HG03039 (cell line): Measurements from ENCODE around the gene FEZF1.

Experiments used
- ATAC-seq: cut with Tn5 transposase; IDR thresholded peaks from one replicate; pipeline ENCODE4 v1.9.1; 2021; ENCODE audit warnings: mild to moderate bottlenecking, moderate library complexity; ENCODE audit not compliant: unreplicated experiment

Gene FEZF1

DNA sequence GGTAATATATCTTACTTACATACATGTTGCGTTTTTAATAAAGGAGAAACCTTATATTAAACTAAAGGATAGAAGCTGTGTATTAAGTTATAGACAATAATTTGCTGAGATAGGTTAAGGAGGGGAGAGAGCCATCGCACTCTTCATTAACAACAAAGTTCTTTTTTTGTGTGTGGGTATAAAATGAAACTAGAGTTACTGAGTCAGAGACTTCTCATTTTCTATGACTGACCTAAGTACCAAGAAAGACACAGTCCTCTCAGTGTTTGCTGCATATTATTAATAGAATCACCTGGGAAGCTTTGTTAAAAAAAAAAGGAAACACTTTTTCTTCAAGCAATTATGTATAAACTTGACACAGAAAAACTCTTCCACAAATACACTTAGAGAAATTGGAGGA is 31.4 kb downstream of the FEZF1 start:
- no peak for ATAC-seq

DNA sequence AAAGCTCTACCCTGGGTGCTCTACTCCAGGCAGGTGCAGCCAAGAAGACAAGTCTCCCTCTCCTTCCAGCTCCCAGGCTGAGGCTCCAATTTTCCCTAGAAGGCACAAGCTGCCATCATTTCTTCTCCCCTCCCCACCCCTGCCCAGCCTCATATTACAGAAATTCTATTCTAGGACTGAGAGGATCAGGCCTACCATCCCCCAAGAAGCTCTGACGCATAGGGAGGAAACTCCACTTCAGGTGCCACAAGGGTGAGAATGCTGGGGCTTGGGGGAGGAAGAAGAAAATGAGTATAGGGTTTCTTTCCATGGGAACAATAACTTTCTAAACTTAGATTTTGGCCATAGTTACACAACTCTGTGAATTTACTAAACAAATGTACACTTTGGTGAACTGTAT is 35.3 kb downstream of the FEZF1 start:
- no peak for ATAC-seq

DNA sequence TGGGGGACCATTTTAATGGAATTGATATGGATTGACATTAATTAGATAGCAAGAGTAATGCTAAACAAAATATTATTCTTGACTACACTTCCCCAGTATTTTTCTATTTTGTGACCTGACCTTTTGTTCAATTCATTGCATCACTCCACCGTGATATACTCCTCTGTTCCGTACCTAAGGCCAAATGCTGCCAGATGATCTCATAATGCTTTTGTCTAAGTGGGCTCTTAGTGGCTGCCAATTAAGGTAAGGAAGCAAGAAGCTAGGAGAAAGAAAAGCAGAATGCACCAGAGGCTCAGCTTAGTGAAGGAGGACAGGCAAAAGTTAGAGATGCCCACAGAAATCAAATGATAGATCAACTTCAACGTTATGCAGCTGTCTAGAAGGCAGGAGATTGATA is 36.4 kb downstream of the FEZF1 start:
- no peak for ATAC-seq

DNA sequence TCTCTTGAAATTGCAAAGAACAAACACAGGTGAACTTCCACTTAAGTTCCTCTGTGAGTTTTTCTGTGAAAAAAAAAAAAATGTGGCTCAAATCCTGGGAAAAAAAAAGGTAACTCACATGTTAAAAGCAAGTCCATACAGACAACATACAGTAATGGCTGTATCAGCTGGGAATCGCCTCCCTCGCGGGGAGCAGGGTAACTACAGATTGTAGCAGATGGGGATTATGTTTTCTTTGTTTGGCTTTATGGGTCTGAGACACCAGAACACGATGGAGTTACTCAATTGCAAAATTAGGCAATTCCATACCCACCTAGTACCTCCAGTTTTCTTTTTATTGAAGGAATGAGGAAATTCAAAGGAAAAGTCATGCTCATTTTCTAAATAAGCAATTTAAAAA is 42.3 kb downstream of the FEZF1 start:
- ATAC-seq: no peak

DNA sequence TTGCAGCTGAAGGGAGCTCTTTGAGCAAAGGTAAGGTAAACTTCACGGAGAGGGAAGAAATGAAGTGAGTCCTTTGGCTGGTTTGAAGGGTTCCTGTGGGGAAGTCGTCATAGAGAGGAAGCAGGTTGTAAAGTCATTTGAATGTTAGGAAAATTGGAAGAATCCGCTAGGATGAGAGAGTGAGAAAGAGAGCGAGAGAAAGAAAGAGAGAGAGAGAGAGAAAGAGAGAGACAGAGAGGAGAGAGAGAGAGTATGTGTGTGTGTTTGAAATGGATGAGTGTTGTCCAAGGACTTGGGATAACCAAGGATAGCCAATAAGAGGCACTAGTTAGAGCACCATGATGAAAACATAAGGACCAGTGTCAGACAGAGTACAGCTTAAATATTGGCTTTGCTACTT is 43.1 kb downstream of the FEZF1 start:
- no peak for ATAC-seq

DNA sequence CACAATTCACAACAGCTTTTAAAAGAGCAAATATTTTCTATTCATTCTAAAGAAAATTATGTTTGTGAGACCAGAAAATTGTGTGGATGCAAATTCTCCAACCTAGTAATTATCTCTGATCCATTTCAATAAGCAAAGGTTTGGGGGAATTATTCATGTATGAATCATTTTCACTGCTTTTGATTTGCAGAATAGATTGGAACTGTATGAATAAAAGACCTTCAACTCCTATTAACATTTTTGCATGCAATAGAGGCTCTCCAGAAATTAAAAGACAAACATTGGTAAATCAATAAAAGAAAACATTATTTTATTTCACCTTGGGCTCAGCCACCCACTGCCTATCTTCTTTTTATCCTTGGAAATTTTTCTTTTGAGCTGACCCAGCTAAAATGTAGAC is 43.5 kb downstream of the FEZF1 start:
- no peak for ATAC-seq

DNA sequence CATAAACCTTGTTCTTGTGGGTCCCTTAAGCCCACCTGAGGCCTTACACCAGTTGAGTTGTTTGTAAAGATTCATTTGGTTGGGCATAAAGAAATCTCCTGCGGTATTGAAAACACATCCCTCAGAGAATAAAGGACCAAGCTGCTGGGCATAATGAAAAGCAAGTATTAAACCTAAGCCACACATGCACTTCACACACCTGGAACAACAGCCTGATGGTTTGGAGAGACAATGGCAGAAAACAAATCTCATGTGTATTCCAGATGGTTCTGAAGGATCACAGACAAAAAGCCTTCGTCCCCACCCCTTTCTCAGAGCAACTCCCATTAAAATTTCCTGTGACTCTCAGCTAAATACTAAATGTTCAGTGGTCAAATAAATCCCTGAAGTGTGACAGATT is 44.2 kb downstream of the FEZF1 start:
- no peak for ATAC-seq

DNA sequence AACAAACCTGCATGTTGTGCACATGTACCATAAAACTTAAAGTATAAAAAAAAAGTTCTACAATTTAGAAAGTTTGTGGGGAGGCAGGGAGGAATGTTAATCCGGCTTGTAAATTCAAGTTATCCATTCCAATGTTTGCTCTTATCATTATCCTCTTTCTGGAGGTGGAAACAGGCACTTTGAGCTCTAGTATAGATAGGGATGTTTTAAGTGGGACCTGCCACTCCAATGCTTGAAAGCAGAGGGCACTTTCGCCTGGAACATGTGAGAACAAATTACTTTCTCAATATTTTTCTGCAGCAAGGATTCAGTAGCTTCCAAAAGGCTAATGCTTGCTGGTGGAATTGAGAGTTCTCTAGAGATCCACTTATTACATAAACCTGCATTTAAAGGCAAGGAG is 45.6 kb downstream of the FEZF1 start:
- ATAC-seq: no peak

DNA sequence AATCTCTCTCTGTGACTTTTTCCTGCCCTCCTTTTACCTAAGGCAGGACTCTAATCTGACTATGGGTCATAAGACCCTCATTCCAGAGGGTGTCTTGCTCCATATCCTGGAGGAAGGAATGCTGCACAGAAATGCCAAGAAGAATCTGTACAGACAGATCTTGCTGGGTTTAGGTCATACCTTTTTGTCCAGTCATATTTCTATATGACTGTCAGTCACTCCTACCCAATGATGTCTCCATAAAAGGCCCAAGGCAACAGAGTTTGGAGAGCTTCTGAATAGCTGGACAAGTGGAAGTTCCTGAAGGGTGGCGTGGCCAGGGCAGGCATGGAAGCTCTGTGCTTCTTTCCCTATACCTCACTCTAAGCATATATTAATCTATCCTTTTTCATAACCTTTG is 47.5 kb downstream of the FEZF1 start:
- ATAC-seq: no peak

DNA sequence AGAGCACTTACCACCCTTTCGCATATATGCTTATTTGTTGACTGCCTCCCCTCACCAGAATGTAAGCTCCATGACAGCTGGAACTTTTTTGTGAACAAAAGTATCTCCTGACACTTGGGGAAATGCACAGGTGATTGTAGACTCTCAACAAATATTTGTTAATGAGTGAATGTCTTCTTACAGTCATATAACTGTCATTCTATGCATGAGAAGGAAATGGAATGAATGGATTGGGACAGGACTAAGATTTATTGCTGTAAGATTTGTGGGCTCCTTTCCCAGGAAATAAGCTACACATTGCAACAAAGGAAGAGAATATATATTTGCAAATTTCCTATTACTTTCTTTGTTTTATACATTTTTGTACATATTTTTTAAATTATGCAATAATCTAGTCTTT is 48.5 kb downstream of the FEZF1 start:
- no peak for ATAC-seq

DNA sequence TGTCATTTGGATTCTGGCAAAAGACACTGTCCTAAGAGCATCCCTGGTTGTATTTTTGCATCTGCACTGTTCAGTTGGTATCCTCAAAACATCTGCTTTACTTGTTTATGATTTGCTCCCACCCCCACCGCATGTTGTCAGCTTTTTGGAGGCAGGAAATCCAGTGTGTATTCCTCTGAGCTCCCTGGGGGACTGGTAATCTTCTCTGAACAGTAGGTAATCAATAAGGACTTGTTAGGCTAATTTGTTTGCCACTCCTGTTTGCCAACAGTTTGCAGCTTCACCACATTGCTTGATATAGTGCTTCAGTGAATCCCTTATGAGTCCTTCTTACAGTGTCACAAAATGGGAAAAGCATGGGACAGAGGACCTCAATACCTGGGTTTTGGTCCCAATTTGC is 49.1 kb downstream of the FEZF1 start:
- no peak for ATAC-seq
